ENCODE measurements around the gene F8A1. TPM values are rescaled to one million over a fixed set of nuclear protein-coding genes. Genes with fewer than 3 reads are reported as not detected.
"Not testable (repeated sequence)": the region's sequence is repeated elsewhere in the genome, so short reads cannot be mapped to it uniquely, and the experiment has no call there.

The F8A1 gene
- total and polyA plus RNA-seq, 7 donors = 14.1 to 28.3 (median 16.6) TPM

DNA sequence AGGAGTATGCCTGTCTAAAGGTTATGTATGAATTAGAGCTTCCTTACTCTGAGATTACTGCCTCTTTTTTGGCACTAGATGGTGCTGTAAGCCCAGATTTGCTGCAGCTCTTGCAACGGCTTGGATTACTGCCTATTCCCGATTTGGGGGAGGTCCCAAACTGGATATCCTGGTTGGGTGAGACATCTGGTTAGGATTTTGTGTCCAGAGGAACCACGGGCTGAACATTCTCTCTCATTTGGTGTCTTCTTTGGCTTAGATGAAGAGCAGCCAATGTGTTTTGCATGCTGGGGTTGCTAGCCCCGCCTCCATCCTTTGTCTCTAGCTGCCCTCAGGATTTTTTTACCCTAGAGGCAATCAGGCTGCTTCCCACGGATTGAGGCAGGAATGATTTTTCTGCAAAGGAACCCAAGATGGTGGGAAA, 31.9 kb downstream of the F8A1 start:
- ATAC-seq (peak in 3 of 4 donors; percentile 57 to 76 (median 61)), DNase-seq (peak; percentile 19 to 52)
- TF ChIP-seq CTCF (IDR thresholded peaks at IDR 0.05) = peak; percentile 48
- H3K27ac ChIP-seq = no peak overlapping the region
- H3K27me3 ChIP-seq (ENCODE audit: insufficient read depth in 3 of 3, low read length in 2 of 3) = no peaks in the 10 kb centered on the region
- H3K4me1 ChIP-seq = no peaks in the 10 kb centered on the region
- H3K4me3 ChIP-seq = peak overlapping the region; percentile 22
- H3K36me3 ChIP-seq (ENCODE audit: insufficient read depth in 1 of 2, low read depth in 1 of 2) = no peaks in the 10 kb centered on the region
- intact Hi-C loops (cut with DNase I) = no loop called here
- WGBS, 3 donors = 8 to 12% (median 10%) methylated on average over 5 of the region's 5 CpGs
- no peaks in the 10 kb centered on the region for H3K9me3 ChIP-seq

- H3K36me3 ChIP-seq (ENCODE audit: insufficient read depth in 1 of 2, low read depth in 1 of 2); H3K4me1 ChIP-seq; ATAC-seq; DNase-seq; H3K27me3 ChIP-seq (ENCODE audit: insufficient read depth in 3 of 3, low read length in 2 of 3); H3K9me3 ChIP-seq; H3K4me3 ChIP-seq; intact Hi-C loops (cut with DNase I); H3K27ac ChIP-seq: not testable (repeated sequence)
- 89 to 94% (median 89%) methylated on average over 5 of the region's 5 CpGs for WGBS, 3 donors
Observed at GRCh38 chrX:154924771-154925170, 38.6 kb downstream of the F8A1 start.

Other genes with a start within 250 kb of the F8A1 start
- under 1 TPM in 1 of 4 donors, not detected in 3; 0.39 TPM for gene CTAG2, start 232.8 kb upstream of the F8A1 start, total RNA-seq
- 1 to 10 TPM in 1 of 3 donors, not detected in 2; 4.9 TPM for gene CTAG2, start 232.8 kb upstream of the F8A1 start, polyA plus RNA-seq
- gene GAB3, start 135.3 kb upstream of the F8A1 start, total RNA-seq = 1 to 10 TPM; 1.0 to 3.4 (median 1.4) TPM
- gene GAB3, start 135.3 kb upstream of the F8A1 start, polyA plus RNA-seq = 1 to 10 TPM in 1 of 3 donors, under 1 TPM in 2; 0.61 to 3.2 (median 0.65) TPM
- gene DKC1, start 123.5 kb upstream of the F8A1 start, total RNA-seq = 10 to 100 TPM; 21.2 to 45.5 (median 34.6) TPM
- gene DKC1, start 123.5 kb upstream of the F8A1 start, polyA plus RNA-seq = 10 to 100 TPM; 23.4 to 61.0 (median 38.2) TPM
- 10 to 100 TPM; 15.1 to 21.3 (median 18.8) TPM for gene MPP1, start 80.9 kb upstream of the F8A1 start, total RNA-seq
- gene MPP1, start 80.9 kb upstream of the F8A1 start, polyA plus RNA-seq = 10 to 100 TPM; 13.9 to 22.1 (median 15.1) TPM
- not detected for gene SMIM9, start 51.7 kb upstream of the F8A1 start, total RNA-seq
- not detected for gene SMIM9, start 51.7 kb upstream of the F8A1 start, polyA plus RNA-seq
- 10 to 100 TPM; 13.5 to 31.7 (median 22.1) TPM for gene F8, start 136.4 kb downstream of the F8A1 start, total RNA-seq
- gene F8, start 136.4 kb downstream of the F8A1 start, polyA plus RNA-seq = 10 to 100 TPM; 14.1 to 17.6 (median 15.8) TPM
- gene FUNDC2, start 140.5 kb downstream of the F8A1 start, total RNA-seq = 100 to 1,000 TPM; 258 to 318 (median 275) TPM
- gene FUNDC2, start 140.5 kb downstream of the F8A1 start, polyA plus RNA-seq = 100 to 1,000 TPM; 386 to 441 (median 416) TPM
- gene CMC4, start 184.8 kb downstream of the F8A1 start, total RNA-seq = 10 to 100 TPM in 2 of 4 donors, 1 to 10 TPM in 2; 6.2 to 13.0 (median 10.8) TPM
- 10 to 100 TPM; 12.5 to 23.9 (median 19.2) TPM for gene CMC4, start 184.8 kb downstream of the F8A1 start, polyA plus RNA-seq
- 10 to 100 TPM; 10.5 to 22.9 (median 18.0) TPM for gene MTCP1, start 184.8 kb downstream of the F8A1 start, total RNA-seq
- gene MTCP1, start 184.8 kb downstream of the F8A1 start, polyA plus RNA-seq = 1 to 10 TPM; 2.3 to 6.2 (median 6.0) TPM
- 10 to 100 TPM; 12.9 to 16.8 (median 15.2) TPM for gene BRCC3, start 185.2 kb downstream of the F8A1 start, total RNA-seq
- gene BRCC3, start 185.2 kb downstream of the F8A1 start, polyA plus RNA-seq = 10 to 100 TPM in 1 of 3 donors, 1 to 10 TPM in 2; 7.3 to 18.2 (median 8.4) TPM

Measured in psoas muscle (tissue), 8 donors.